ENCODE measurements around the gene TMEM106C. TPM values are rescaled to one million over a fixed set of nuclear protein-coding genes. Genes with fewer than 3 reads are reported as not detected.

The TMEM106C gene
- total RNA-seq, 1 experiment from 2014 or later: 48.3 TPM

DNA sequence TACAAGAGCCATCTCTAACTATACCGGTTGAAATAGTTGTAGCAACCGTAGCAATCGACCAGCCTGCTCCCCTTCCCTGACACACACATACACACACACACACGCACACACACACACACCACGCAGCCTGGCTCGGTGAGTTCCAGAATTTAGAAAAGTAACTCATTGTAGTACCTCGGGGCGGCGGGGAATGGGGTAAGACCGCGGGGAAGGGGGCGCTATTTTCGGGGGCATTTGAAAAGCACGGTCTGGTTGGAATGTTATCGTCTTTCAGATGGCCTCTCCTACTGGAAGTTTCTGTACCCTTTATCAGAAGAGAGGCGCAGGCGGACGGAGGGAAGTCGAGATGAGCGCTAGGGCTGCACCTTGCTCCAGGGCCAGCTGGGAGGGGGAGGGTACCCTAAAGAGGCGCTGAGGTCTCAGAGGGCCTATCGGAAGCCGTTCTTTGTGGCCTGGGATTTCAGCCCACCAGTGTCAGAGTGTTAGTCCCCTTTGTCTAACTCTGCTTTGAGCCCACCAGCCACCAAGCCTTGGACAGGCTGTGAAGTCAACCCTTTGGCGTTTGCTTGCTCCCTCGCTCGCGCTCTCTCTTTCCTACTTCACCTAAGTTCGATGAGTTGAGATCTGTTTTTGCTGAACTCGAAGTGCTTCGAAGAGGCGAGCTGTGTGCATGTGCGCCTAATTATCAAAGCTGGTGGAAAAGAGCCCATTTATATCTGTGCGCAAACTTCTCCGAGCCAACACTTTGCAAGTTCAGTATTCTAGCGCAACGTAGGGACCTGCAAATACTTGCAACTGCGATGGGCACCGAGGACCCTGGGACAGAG, 40.0 kb downstream of the TMEM106C start (continued):
- TF ChIP-seq, protein P1, sequence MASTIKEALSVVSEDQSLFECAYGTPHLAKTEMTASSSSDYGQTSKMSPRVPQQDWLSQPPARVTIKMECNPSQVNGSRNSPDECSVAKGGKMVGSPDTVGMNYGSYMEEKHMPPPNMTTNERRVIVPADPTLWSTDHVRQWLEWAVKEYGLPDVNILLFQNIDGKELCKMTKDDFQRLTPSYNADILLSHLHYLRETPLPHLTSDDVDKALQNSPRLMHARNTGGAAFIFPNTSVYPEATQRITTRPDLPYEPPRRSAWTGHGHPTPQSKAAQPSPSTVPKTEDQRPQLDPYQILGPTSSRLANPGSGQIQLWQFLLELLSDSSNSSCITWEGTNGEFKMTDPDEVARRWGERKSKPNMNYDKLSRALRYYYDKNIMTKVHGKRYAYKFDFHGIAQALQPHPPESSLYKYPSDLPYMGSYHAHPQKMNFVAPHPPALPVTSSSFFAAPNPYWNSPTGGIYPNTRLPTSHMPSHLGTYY (CRISPR knock-in tag; IDR thresholded peaks at IDR 0.05): no peak
- TF ChIP-seq, protein P2, sequence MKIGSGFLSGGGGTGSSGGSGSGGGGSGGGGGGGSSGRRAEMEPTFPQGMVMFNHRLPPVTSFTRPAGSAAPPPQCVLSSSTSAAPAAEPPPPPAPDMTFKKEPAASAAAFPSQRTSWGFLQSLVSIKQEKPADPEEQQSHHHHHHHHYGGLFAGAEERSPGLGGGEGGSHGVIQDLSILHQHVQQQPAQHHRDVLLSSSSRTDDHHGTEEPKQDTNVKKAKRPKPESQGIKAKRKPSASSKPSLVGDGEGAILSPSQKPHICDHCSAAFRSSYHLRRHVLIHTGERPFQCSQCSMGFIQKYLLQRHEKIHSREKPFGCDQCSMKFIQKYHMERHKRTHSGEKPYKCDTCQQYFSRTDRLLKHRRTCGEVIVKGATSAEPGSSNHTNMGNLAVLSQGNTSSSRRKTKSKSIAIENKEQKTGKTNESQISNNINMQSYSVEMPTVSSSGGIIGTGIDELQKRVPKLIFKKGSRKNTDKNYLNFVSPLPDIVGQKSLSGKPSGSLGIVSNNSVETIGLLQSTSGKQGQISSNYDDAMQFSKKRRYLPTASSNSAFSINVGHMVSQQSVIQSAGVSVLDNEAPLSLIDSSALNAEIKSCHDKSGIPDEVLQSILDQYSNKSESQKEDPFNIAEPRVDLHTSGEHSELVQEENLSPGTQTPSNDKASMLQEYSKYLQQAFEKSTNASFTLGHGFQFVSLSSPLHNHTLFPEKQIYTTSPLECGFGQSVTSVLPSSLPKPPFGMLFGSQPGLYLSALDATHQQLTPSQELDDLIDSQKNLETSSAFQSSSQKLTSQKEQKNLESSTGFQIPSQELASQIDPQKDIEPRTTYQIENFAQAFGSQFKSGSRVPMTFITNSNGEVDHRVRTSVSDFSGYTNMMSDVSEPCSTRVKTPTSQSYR (CRISPR knock-in tag; IDR thresholded peaks at IDR 0.05): no peak
- TF ChIP-seq ESRRA (CRISPR knock-in tag; IDR thresholded peaks at IDR 0.05; ENCODE audit: borderline replicate concordance) (no peak), NR3C1 (CRISPR knock-in tag; conservative IDR thresholded peaks at IDR 0.05; ENCODE audit: low read depth) (no peak), CREM (CRISPR knock-in tag; IDR thresholded peaks at IDR 0.05) (no peak), SP1 (CRISPR knock-in tag; conservative IDR thresholded peaks at IDR 0.05) (no peak), ZNF232 (CRISPR knock-in tag; IDR thresholded peaks at IDR 0.05) (no peak)
- TF ChIP-seq, protein P3, sequence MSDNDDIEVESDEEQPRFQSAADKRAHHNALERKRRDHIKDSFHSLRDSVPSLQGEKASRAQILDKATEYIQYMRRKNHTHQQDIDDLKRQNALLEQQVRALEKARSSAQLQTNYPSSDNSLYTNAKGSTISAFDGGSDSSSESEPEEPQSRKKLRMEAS (CRISPR knock-in tag; IDR thresholded peaks at IDR 0.05): no peak

DNA sequence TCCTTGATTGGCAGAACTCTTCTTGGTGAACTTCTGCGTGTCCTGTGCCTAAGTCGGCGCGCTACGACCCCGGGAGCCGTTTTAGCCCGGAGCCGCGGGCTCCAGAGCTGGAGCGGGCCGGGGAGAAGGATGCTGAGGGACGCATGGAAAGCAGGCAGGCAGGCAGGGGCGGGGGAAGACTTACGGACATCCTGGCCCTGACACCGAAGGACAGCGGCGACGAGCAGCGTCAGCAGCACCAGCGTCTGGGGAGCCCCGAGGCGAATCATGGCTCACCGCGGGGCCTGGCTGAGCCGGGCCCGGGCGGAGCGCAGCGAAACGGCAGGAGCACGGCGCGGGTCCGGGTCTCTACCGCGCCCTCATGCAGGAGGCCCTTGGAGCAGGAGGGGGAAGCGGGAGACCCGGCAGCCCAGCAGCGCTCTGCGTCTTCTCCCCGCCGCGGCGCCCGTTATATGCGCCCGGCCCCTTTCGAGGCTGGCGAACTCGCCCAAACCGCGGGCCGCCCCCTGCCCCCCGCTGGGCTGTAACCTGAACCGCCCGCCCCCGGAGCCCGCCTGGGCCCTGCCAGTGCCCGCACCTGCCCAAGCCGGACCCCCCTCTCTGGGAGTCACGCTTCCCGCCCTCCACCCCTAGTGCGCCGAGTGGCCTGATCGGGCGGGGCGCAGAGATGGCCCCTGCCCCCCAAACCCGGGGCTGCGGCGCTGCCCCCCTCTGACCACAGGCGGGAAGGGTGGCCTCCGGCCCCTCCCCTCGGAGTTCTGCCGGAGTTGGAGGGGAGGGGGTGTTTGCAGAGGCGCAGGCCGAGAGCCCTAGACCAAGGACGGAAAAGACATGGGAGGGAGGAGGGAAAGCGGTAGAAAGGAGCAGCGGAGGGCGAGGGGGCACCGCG, 40.9 kb downstream of the TMEM106C start, which contains the start of gene COL2A1:
Gene COL2A1 (minus strand): TSS at position 424 of the 889 bp plus-strand sequence. CDS start 155 bp downstream, at position 269.
- ChIA-PET CTCF (interaction anchor here (0.6 to 4.0 kb wide), 12 partner anchors 12 to 193 kb away, joined by 3 to 18 read pairs (median 5); partner anchors contain the start of genes TMEM106C and VDR), POLR2A (interaction anchor here (0.6 to 0.9 kb wide), 2 partner anchors 99 to 191 kb away, joined by 3 to 9 read pairs; partner anchors contain the start of gene VDR)
- Mint-ChIP-seq H3K4me3 (peak within 1 kb of the TSS; percentile 81), H3K4me1 (peaks cover 52% of the 10 kb centered on the region), H3K9me3 (no peaks in the 10 kb centered on the region), H3K27ac (no peak within 1 kb of the TSS), H3K27me3 (ENCODE audit: low read depth) (peaks cover 100% of the 10 kb centered on the region), H3K36me3 (no peaks in the 10 kb centered on the region)
- peak; percentile 78 for DNase-seq (ENCODE audit: low spot score)
- ATAC-seq: peak; percentile 40
- TF ChIP-seq CREB1 (CRISPR knock-in tag; IDR thresholded peaks at IDR 0.05) (0 out of 2 replicates have a peak, but pooled peaks have one; percentile 57), NFATC4 (CRISPR knock-in tag; IDR thresholded peaks at IDR 0.05) (no peak), ZNF121 (CRISPR knock-in tag; IDR thresholded peaks at IDR 0.05) (no peak), TP53 (CRISPR knock-in tag; IDR thresholded peaks at IDR 0.05) (no peak), SMAD4 (CRISPR knock-in tag; IDR thresholded peaks at IDR 0.05) (no peak)
- TF ChIP-seq, protein P4, sequence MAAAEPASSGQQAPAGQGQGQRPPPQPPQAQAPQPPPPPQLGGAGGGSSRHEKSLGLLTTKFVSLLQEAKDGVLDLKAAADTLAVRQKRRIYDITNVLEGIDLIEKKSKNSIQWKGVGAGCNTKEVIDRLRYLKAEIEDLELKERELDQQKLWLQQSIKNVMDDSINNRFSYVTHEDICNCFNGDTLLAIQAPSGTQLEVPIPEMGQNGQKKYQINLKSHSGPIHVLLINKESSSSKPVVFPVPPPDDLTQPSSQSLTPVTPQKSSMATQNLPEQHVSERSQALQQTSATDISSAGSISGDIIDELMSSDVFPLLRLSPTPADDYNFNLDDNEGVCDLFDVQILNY (CRISPR knock-in tag; IDR thresholded peaks at IDR 0.05): peak; percentile 65; the same call in 1 of the 2 replicates
- TF ChIP-seq, protein P5, sequence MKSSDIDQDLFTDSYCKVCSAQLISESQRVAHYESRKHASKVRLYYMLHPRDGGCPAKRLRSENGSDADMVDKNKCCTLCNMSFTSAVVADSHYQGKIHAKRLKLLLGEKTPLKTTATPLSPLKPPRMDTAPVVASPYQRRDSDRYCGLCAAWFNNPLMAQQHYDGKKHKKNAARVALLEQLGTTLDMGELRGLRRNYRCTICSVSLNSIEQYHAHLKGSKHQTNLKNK (CRISPR knock-in tag; IDR thresholded peaks at IDR 0.05): no peak
- TF ChIP-seq, protein P3 (CRISPR knock-in tag; IDR thresholded peaks at IDR 0.05): peak; percentile 33
- TF ChIP-seq, protein P6, sequence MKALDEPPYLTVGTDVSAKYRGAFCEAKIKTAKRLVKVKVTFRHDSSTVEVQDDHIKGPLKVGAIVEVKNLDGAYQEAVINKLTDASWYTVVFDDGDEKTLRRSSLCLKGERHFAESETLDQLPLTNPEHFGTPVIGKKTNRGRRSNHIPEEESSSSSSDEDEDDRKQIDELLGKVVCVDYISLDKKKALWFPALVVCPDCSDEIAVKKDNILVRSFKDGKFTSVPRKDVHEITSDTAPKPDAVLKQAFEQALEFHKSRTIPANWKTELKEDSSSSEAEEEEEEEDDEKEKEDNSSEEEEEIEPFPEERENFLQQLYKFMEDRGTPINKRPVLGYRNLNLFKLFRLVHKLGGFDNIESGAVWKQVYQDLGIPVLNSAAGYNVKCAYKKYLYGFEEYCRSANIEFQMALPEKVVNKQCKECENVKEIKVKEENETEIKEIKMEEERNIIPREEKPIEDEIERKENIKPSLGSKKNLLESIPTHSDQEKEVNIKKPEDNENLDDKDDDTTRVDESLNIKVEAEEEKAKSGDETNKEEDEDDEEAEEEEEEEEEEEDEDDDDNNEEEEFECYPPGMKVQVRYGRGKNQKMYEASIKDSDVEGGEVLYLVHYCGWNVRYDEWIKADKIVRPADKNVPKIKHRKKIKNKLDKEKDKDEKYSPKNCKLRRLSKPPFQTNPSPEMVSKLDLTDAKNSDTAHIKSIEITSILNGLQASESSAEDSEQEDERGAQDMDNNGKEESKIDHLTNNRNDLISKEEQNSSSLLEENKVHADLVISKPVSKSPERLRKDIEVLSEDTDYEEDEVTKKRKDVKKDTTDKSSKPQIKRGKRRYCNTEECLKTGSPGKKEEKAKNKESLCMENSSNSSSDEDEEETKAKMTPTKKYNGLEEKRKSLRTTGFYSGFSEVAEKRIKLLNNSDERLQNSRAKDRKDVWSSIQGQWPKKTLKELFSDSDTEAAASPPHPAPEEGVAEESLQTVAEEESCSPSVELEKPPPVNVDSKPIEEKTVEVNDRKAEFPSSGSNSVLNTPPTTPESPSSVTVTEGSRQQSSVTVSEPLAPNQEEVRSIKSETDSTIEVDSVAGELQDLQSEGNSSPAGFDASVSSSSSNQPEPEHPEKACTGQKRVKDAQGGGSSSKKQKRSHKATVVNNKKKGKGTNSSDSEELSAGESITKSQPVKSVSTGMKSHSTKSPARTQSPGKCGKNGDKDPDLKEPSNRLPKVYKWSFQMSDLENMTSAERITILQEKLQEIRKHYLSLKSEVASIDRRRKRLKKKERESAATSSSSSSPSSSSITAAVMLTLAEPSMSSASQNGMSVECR (CRISPR knock-in tag; IDR thresholded peaks at IDR 0.05; ENCODE audit: borderline replicate concordance): 0 out of 2 replicates have a peak, but pooled peaks have one; percentile 50
- TF ChIP-seq, protein P7, sequence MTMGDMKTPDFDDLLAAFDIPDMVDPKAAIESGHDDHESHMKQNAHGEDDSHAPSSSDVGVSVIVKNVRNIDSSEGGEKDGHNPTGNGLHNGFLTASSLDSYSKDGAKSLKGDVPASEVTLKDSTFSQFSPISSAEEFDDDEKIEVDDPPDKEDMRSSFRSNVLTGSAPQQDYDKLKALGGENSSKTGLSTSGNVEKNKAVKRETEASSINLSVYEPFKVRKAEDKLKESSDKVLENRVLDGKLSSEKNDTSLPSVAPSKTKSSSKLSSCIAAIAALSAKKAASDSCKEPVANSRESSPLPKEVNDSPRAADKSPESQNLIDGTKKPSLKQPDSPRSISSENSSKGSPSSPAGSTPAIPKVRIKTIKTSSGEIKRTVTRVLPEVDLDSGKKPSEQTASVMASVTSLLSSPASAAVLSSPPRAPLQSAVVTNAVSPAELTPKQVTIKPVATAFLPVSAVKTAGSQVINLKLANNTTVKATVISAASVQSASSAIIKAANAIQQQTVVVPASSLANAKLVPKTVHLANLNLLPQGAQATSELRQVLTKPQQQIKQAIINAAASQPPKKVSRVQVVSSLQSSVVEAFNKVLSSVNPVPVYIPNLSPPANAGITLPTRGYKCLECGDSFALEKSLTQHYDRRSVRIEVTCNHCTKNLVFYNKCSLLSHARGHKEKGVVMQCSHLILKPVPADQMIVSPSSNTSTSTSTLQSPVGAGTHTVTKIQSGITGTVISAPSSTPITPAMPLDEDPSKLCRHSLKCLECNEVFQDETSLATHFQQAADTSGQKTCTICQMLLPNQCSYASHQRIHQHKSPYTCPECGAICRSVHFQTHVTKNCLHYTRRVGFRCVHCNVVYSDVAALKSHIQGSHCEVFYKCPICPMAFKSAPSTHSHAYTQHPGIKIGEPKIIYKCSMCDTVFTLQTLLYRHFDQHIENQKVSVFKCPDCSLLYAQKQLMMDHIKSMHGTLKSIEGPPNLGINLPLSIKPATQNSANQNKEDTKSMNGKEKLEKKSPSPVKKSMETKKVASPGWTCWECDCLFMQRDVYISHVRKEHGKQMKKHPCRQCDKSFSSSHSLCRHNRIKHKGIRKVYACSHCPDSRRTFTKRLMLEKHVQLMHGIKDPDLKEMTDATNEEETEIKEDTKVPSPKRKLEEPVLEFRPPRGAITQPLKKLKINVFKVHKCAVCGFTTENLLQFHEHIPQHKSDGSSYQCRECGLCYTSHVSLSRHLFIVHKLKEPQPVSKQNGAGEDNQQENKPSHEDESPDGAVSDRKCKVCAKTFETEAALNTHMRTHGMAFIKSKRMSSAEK (CRISPR knock-in tag; IDR thresholded peaks at IDR 0.05; ENCODE audit: borderline replicate concordance): no peak
